A549 (cell line): ENCODE measurements around the gene MYLK3. TPM values are rescaled to one million over a fixed set of nuclear protein-coding genes. Genes with fewer than 3 reads are reported as not detected.

Source experiments
- ATAC-seq, 2 experiments: fragments of 200-7000 bp in 1 of 2; fragments of >200 bp in 1 of 2; cut with Nextera tagmentation in 1 of 2; cut with Tn5 transposase in 1 of 2; 3 replicates each; pipeline versions ENCODE4 v1.8.0 to v1.9.1; 2018 to 2020; ENCODE audit warnings: mild to moderate bottlenecking in 1 of 2, moderate library complexity in 1 of 2
- CTCF ChIA-PET: fragments of 300-600 bp; sonication (Branson Sonifier 250); formaldehyde crosslinking; extraction: SDS; loops from one replicate; lab custom pipeline; 2021; ENCODE audit warnings: antibody characterized with exemption, inconsistent platforms; lab: Yijun Ruan, JAX
- POLR2A ChIA-PET: fragments of 350-600 bp; formaldehyde crosslinking; extraction: SDS; loops from one replicate; lab custom pipeline; 2021; ENCODE audit warnings: antibody characterized with exemption, inconsistent platforms; lab: Yijun Ruan, JAX
- DNase-seq, 2 experiments: peaks; one replicate each; pipeline versions ENCODE4 v3.0.0 to v3.0.0-alpha.2; 2011 to 2016; ENCODE audit warnings: low read depth in 1 of 2, low spot score in 1 of 2
- FAIRE-seq: peaks from 2 replicates; lab custom pipeline; 2011; peaks lifted over from hg19 to GRCh38; lab: Jason Lieb, UNC
- H3K27ac ChIP-seq, 2 experiments: fragments of >200 bp; sonication (Bioruptor Twin); formaldehyde crosslinking; 3 replicates each; pipeline ENCODE4 v1.5.1; 2016 to 2017
- H3K4me1 ChIP-seq: fragments of >200 bp; sonication (Bioruptor Twin); formaldehyde crosslinking; 3 replicates; pipeline ENCODE4 v1.6.1; 2016
- H3K4me2 ChIP-seq: fragments of >200 bp; sonication (Bioruptor Twin); formaldehyde crosslinking; 3 replicates; pipeline ENCODE4 v1.6.1; 2016
- H3K4me3 ChIP-seq: fragments of >200 bp; sonication (Bioruptor Twin); formaldehyde crosslinking; 3 replicates; pipeline ENCODE4 v1.5.1; 2016
- H3K9me3 ChIP-seq: fragments of >200 bp; sonication (Bioruptor Twin); formaldehyde crosslinking; 3 replicates; pipeline ENCODE4 v1.6.1; 2016
- ATOH8 ChIP-seq: fragments of 250-450 bp; sonication (Bioruptor Pico); IDR thresholded peaks from 2 replicates; pipeline ENCODE4 v1.5.0; 2020; ENCODE audit warnings: low read depth, mild to moderate bottlenecking, moderate library complexity
- BHLHE40 ChIP-seq: IDR thresholded peaks from 2 replicates; pipeline ENCODE4 v1.6.1; 2012; ENCODE audit warnings: low read depth, low read length, inconsistent platforms
- CBX8 ChIP-seq: fragments of 200-600 bp; sonication (generic); IDR thresholded peaks from 2 replicates; pipeline ENCODE4 v1.6.1; 2016
- CHD2 ChIP-seq: fragments of 150-350 bp; IDR thresholded peaks from 2 replicates; pipeline ENCODE4 v1.6.1; 2014; ENCODE audit warnings: low read length; ENCODE audit not compliant: partially characterized antibody
- E2F6 ChIP-seq: IDR thresholded peaks from 2 replicates; pipeline ENCODE4 v1.6.1; 2012; ENCODE audit warnings: low read depth, borderline replicate concordance
- FOSB ChIP-seq: fragments of 250-450 bp; sonication (Bioruptor Pico); IDR thresholded peaks from 2 replicates; pipeline ENCODE4 v1.5.0; 2020; ENCODE audit warnings: mild to moderate bottlenecking, moderate library complexity
- GATA3 ChIP-seq: IDR thresholded peaks from 2 replicates; pipeline ENCODE4 v1.6.1; 2012; ENCODE audit warnings: borderline replicate concordance
- HMGXB4 ChIP-seq: fragments of 250-450 bp; sonication (Bioruptor Pico); IDR thresholded peaks from 2 replicates; pipeline ENCODE4 v1.5.0; 2021; ENCODE audit warnings: mild to moderate bottlenecking, moderate library complexity, borderline replicate concordance
- HOXB5 ChIP-seq: fragments of 250-450 bp; sonication (Bioruptor Pico); IDR thresholded peaks from 2 replicates; pipeline ENCODE4 v1.5.0; 2020; ENCODE audit warnings: mild to moderate bottlenecking, moderate library complexity
- NFE2L2 ChIP-seq: fragments of 150-350 bp; conservative IDR thresholded peaks from 2 replicates; pipeline ENCODE4 v1.6.1; 2014; ENCODE audit warnings: low read length
- NR3C1 ChIP-seq: fragments of >200 bp; sonication (Bioruptor Twin); formaldehyde crosslinking; IDR thresholded peaks from 3 replicates; pipeline ENCODE4 v1.6.1; 2017
- PHF8 ChIP-seq: fragments of 200-600 bp; sonication (generic); IDR thresholded peaks from 2 replicates; pipeline ENCODE4 v1.6.1; 2016; ENCODE audit warnings: low read depth, mild to moderate bottlenecking, antibody characterized with exemption, moderate library complexity, borderline replicate concordance
- POLR2AphosphoS2 ChIP-seq: conservative IDR thresholded peaks from 2 replicates; pipeline ENCODE4 v1.6.1; 2012; ENCODE audit warnings: low read length, improper control_type of control experiment, inconsistent platforms
- USF2 ChIP-seq: fragments of 450-650 bp; IDR thresholded peaks from 2 replicates; pipeline ENCODE4 v1.6.1; 2014; ENCODE audit warnings: antibody characterized with exemption
- ZNF302 ChIP-seq: fragments of 250-450 bp; sonication (Bioruptor Pico); IDR thresholded peaks from 2 replicates; pipeline ENCODE4 v1.9.0; 2021; ENCODE audit warnings: inconsistent platforms, mild to moderate bottlenecking, moderate library complexity
- ZSCAN20 ChIP-seq: fragments of 250-450 bp; sonication (Bioruptor Pico); IDR thresholded peaks from 2 replicates; pipeline ENCODE4 v1.8.0; 2022; ENCODE audit warnings: mild to moderate bottlenecking, moderate library complexity
- WGBS: methylation state at CpG from one replicate; pipeline ENCODE4 v1.1.6; 2017; ENCODE audit errors: missing lambda C conversion rate; 5-methylcytosine and 5-hydroxymethylcytosine counted together
- polyA plus RNA-seq, 4 experiments: library from polyadenylated mRNA; depleted of rRNA in 3 of 4; stranded (reverse); fragments of >200 nt; fragmentation: RNase III in 1 of 4; extraction: RNeasy Plus Mini Kit Qiagen cat#74134 plus additional on column Dnase treatment in 1 of 4; gene quantifications; 2 replicates in 3 of 4; 3 replicates in 1 of 4; pipeline ENCODE4 v1.2.3, GENCODE V29; 2011 to 2017

MYLK3 gene
- polyA plus RNA-seq, 2 of the 4 experiments (the other 2 are of a cell fraction): 0.05 to 0.16 TPM

GRCh38 chr16:46715769-46716305, 32.3 kb downstream of the MYLK3 start:
- no peaks in the 10 kb centered on the region for H3K9me3 ChIP-seq
- no peak for DNase-seq
- CTCF ChIA-PET: interaction anchor here (1.9 kb wide), 1 partner anchor 16 kb away, joined by 4 read pairs; no protein-coding TSS in a partner anchor
- H3K4me3 ChIP-seq: no peak overlapping the region
- FAIRE-seq: no peak
- POLR2A ChIA-PET: no interaction called here
- no peak for ATAC-seq
- TF ChIP-seq HOXB5 (CRISPR knock-in tag) (no peak), FOSB (no peak)
- H3K4me2 ChIP-seq: no peak overlapping the region
- 73% methylated on average over 6 of the region's 6 CpGs for WGBS
- H3K4me1 ChIP-seq: no peaks in the 10 kb centered on the region
- H3K27ac ChIP-seq: no peak overlapping the region

- WGBS: 43% methylated on average over 7 of the region's 7 CpGs
Measured at GRCh38 chr16:46714797-46715591, 33.1 kb downstream of the MYLK3 start.

GRCh38 chr16:46713634-46714033, 34.5 kb downstream of the MYLK3 start:
- no peak overlapping the region for H3K4me2 ChIP-seq
- TF ChIP-seq NFE2L2 (no peak), E2F6 (no peak), FOSB (no peak), ZNF302 (CRISPR knock-in tag) (no peak), BHLHE40 (no peak), ZSCAN20 (CRISPR knock-in tag) (no peak), USF2 (0 out of 2 replicates have a peak, but pooled peaks have one; percentile 4)
- no peak overlapping the region for H3K4me3 ChIP-seq
- POLR2A ChIA-PET: no interaction called here
- no peak for DNase-seq
- WGBS: 59% methylated on average over 3 of the region's 3 CpGs
- H3K27ac ChIP-seq: no peak overlapping the region
- H3K4me1 ChIP-seq: no peaks in the 10 kb centered on the region
- no peak for FAIRE-seq
- ATAC-seq: no peak
- H3K9me3 ChIP-seq: no peaks in the 10 kb centered on the region
- CTCF ChIA-PET: interaction anchor here (1.0 to 1.2 kb wide), 2 partner anchors 8 to 10 kb away, joined by 3 read pairs; no protein-coding TSS in a partner anchor

More at GRCh38 chr16:46714797-46715591, 33.1 kb downstream of the MYLK3 start:
- ATAC-seq (no peak), DNase-seq (no peak), FAIRE-seq (no peak)
- no peak for TF ChIP-seq CHD2
- TF ChIP-seq NR3C1: no peak
- TF ChIP-seq GATA3: no peak
- no peak for TF ChIP-seq PHF8
- TF ChIP-seq CBX8: no peak
- no peak for TF ChIP-seq HMGXB4 (CRISPR knock-in tag)
- TF ChIP-seq ATOH8 (CRISPR knock-in tag): no peak
- TF ChIP-seq POLR2AphosphoS2: no peak
- H3K4me3 ChIP-seq: no peak overlapping the region
- no peak overlapping the region for H3K4me2 ChIP-seq
- ChIA-PET CTCF (interaction anchor here (1.9 kb wide), 1 partner anchor 16 kb away, joined by 4 read pairs; no protein-coding TSS in a partner anchor), POLR2A (no interaction called here)
- no peak overlapping the region for H3K27ac ChIP-seq
- no peaks in the 10 kb centered on the region for H3K4me1 ChIP-seq
- H3K9me3 ChIP-seq: no peaks in the 10 kb centered on the region
